Measurements from ENCODE around the gene CT47A7.

DNA sequence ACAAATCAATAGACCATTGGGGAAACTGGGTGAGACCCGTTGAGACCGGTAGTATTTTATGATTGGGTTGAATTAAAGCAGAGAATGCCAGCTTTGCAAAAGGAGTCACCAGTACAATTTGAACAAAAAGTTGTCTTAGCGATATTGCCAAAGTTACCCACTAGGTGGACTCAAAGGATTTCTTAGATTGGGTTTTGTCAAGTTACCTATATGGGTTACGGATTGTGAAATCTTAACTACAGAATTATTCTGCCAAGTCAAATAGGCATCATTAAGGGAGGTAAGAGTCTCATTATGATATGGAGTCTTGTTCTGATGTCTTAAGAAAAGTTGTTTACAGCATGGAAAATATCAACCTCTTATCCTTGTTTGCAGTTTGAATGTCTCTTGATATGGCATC is 44.2 kb upstream of the CT47A7 start:
- TF ChIP-seq, protein P1, sequence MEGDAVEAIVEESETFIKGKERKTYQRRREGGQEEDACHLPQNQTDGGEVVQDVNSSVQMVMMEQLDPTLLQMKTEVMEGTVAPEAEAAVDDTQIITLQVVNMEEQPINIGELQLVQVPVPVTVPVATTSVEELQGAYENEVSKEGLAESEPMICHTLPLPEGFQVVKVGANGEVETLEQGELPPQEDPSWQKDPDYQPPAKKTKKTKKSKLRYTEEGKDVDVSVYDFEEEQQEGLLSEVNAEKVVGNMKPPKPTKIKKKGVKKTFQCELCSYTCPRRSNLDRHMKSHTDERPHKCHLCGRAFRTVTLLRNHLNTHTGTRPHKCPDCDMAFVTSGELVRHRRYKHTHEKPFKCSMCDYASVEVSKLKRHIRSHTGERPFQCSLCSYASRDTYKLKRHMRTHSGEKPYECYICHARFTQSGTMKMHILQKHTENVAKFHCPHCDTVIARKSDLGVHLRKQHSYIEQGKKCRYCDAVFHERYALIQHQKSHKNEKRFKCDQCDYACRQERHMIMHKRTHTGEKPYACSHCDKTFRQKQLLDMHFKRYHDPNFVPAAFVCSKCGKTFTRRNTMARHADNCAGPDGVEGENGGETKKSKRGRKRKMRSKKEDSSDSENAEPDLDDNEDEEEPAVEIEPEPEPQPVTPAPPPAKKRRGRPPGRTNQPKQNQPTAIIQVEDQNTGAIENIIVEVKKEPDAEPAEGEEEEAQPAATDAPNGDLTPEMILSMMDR (IDR thresholded peaks at IDR 0.05), result peak in 1 of 5 experiments; percentile 19
- TF ChIP-seq POLR2A (IDR thresholded peaks at IDR 0.05), result no peak
- no peak for TF ChIP-seq EP300 (IDR thresholded peaks at IDR 0.05)
